ENCODE results near the gene TTC1.

TTC1 gene

DNA sequence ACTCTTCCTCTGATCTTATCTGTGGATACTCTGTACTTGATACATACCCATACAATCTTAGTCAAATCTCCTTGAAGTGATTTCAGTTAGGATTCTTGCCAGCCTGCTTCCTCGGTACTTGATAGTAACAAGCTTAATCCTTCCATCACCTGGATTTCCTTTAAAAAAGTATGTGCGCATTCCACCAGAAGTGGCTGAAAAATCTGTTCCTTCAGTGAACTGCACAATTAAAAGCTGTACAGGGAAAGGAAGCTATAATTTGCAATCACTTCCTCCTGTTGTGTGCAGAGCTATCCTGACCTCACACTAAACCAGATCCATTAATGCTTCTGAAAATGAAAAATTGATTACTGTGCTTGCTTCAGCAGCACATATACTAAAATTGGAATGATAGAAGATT is 63.0 kb downstream of the TTC1 start:
- Histone ChIP-seq H3K36me3 (ENCODE audit: control insufficient read depth, insufficient read depth, low read length) (no peaks in the 10 kb centered on the region), H3K9me3 (ENCODE audit: control insufficient read depth, insufficient read depth, low read length) (no peaks in the 10 kb centered on the region), H3K4me1 (ENCODE audit: control insufficient read depth, insufficient read depth, low read length) (no peaks in the 10 kb centered on the region), H3K9ac (ENCODE audit: low read depth, low read length) (no peak overlapping the region), H3K4me3 (ENCODE audit: low read depth, low read length) (no peak overlapping the region), H3K27me3 (ENCODE audit: control insufficient read depth, insufficient read depth, low read length) (no peaks in the 10 kb centered on the region)

GRCh38 chr5:160075073-160075472 is 66.1 kb downstream of the TTC1 start:
- Histone ChIP-seq H3K4me1 (ENCODE audit: control insufficient read depth, insufficient read depth, low read length) (no peaks in the 10 kb centered on the region), H3K36me3 (ENCODE audit: control insufficient read depth, insufficient read depth, low read length) (no peaks in the 10 kb centered on the region), H3K9ac (ENCODE audit: low read depth, low read length) (no peak overlapping the region), H3K4me3 (ENCODE audit: low read depth, low read length) (no peak overlapping the region), H3K9me3 (ENCODE audit: control insufficient read depth, insufficient read depth, low read length) (no peaks in the 10 kb centered on the region), H3K27me3 (ENCODE audit: control insufficient read depth, insufficient read depth, low read length) (no peaks in the 10 kb centered on the region)

- Histone ChIP-seq H3K9ac (ENCODE audit: low read depth, low read length) (no peak overlapping the region), H3K36me3 (ENCODE audit: control insufficient read depth, insufficient read depth, low read length) (no peaks in the 10 kb centered on the region), H3K9me3 (ENCODE audit: control insufficient read depth, insufficient read depth, low read length) (no peaks in the 10 kb centered on the region), H3K4me1 (ENCODE audit: control insufficient read depth, insufficient read depth, low read length) (no peaks in the 10 kb centered on the region), H3K27me3 (ENCODE audit: control insufficient read depth, insufficient read depth, low read length) (no peaks in the 10 kb centered on the region), H3K4me3 (ENCODE audit: low read depth, low read length) (no peak overlapping the region)
These were observed 68.1 kb downstream of the TTC1 start for GRCh38 chr5:160076997-160077396.

- Histone ChIP-seq H3K4me1 (ENCODE audit: control insufficient read depth, insufficient read depth, low read length) (peaks cover 2% of the 10 kb centered on the region), H3K9me3 (ENCODE audit: control insufficient read depth, insufficient read depth, low read length) (no peaks in the 10 kb centered on the region), H3K9ac (ENCODE audit: low read depth, low read length) (no peak overlapping the region), H3K36me3 (ENCODE audit: control insufficient read depth, insufficient read depth, low read length) (no peaks in the 10 kb centered on the region), H3K4me3 (ENCODE audit: low read depth, low read length) (no peak overlapping the region), H3K27me3 (ENCODE audit: control insufficient read depth, insufficient read depth, low read length) (no peaks in the 10 kb centered on the region)
These were observed 70.8 kb downstream of the TTC1 start for GRCh38 chr5:160079753-160080152.

- Histone ChIP-seq H3K9ac (ENCODE audit: low read depth, low read length) (no peak overlapping the region), H3K4me3 (ENCODE audit: low read depth, low read length) (no peak overlapping the region), H3K36me3 (ENCODE audit: control insufficient read depth, insufficient read depth, low read length) (no peaks in the 10 kb centered on the region), H3K9me3 (ENCODE audit: control insufficient read depth, insufficient read depth, low read length) (no peaks in the 10 kb centered on the region), H3K4me1 (ENCODE audit: control insufficient read depth, insufficient read depth, low read length) (peaks cover 2% of the 10 kb centered on the region), H3K27me3 (ENCODE audit: control insufficient read depth, insufficient read depth, low read length) (no peaks in the 10 kb centered on the region)
These were observed 72.6 kb downstream of the TTC1 start for GRCh38 chr5:160081495-160081894.

DNA sequence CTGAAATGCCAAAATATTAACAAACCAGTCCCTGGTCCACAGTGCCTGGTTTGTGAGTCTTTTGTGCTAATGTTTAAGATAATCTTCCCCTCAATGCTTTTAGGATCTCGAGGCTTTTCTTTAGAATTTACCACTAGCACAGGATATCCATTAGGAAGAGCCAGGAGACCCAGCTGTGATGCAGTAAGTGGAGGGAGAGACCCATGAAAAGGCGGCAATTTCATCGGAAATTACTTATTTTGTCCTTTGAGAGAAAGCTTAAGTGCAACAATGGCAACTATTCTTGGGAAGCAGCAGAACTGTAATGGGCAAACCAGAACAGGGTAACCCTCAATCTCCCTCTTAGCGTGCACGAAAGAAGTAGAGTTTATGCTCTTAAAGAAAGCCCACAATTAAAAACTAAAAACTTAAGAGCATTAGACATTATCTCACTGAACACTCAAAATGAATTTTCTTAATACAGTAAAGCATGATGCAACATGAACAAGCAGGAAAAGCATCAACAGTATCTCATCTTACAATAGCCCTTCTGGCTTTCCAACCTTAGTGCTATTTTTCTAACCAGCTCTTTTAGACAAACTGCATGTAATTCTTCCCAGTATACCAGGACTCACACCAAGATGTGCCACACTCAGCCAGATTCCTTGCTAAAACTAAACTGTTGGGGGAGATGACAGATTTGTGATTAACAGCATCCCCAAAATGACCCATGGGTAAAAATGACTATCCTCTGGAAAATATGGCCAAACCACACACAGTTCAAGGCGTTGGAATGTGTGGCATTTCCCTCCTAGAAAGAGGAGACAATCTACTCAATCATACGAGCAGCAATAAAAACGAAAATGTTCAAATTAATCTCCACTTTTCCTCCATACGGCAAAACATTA is 73.9 kb downstream of the TTC1 start:
- Histone ChIP-seq H3K4me3 (ENCODE audit: low read depth, low read length) (no peak overlapping the region), H3K4me1 (ENCODE audit: control insufficient read depth, insufficient read depth, low read length) (peaks cover 2% of the 10 kb centered on the region), H3K9ac (ENCODE audit: low read depth, low read length) (no peak overlapping the region), H3K36me3 (ENCODE audit: control insufficient read depth, insufficient read depth, low read length) (no peaks in the 10 kb centered on the region), H3K27me3 (ENCODE audit: control insufficient read depth, insufficient read depth, low read length) (no peaks in the 10 kb centered on the region), H3K9me3 (ENCODE audit: control insufficient read depth, insufficient read depth, low read length) (no peaks in the 10 kb centered on the region)

GRCh38 chr5:160083501-160083900 is 74.6 kb downstream of the TTC1 start:
- Histone ChIP-seq H3K4me3 (ENCODE audit: low read depth, low read length) (no peak overlapping the region), H3K4me1 (ENCODE audit: control insufficient read depth, insufficient read depth, low read length) (peaks cover 2% of the 10 kb centered on the region), H3K36me3 (ENCODE audit: control insufficient read depth, insufficient read depth, low read length) (no peaks in the 10 kb centered on the region)

DNA sequence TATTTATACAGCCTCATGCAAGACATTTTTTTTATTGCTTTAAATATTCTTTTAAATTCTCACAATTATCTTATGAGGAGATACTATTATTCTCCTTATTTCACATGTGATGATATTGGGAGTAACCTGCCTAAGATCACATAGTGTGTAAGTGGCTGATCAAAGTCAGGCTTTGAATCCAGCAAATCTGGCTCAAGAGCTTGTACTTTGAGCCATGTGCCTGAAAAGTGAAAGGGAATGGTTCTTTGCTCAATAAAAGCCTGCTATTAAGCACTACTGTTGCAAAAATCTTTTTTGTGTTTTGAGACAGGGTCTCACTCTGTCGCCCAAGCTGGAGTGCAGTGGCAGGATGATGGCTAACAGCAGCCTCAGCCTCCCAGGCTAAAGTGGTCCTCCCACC is 75.2 kb downstream of the TTC1 start:
- peaks cover 2% of the 10 kb centered on the region for H3K4me1 ChIP-seq (ENCODE audit: control insufficient read depth, insufficient read depth, low read length)
- no peak overlapping the region for H3K4me3 ChIP-seq (ENCODE audit: low read depth, low read length)
- H3K27me3 ChIP-seq (ENCODE audit: control insufficient read depth, insufficient read depth, low read length): no peaks in the 10 kb centered on the region
- H3K9ac ChIP-seq (ENCODE audit: low read depth, low read length): no peak overlapping the region
- H3K9me3 ChIP-seq (ENCODE audit: control insufficient read depth, insufficient read depth, low read length): no peaks in the 10 kb centered on the region
- no peaks in the 10 kb centered on the region for H3K36me3 ChIP-seq (ENCODE audit: control insufficient read depth, insufficient read depth, low read length)

More at GRCh38 chr5:160083501-160083900, 74.6 kb downstream of the TTC1 start:
- H3K9me3 ChIP-seq (ENCODE audit: control insufficient read depth, insufficient read depth, low read length): no peaks in the 10 kb centered on the region
- H3K27me3 ChIP-seq (ENCODE audit: control insufficient read depth, insufficient read depth, low read length): no peaks in the 10 kb centered on the region
- H3K9ac ChIP-seq (ENCODE audit: low read depth, low read length): no peak overlapping the region

DNA sequence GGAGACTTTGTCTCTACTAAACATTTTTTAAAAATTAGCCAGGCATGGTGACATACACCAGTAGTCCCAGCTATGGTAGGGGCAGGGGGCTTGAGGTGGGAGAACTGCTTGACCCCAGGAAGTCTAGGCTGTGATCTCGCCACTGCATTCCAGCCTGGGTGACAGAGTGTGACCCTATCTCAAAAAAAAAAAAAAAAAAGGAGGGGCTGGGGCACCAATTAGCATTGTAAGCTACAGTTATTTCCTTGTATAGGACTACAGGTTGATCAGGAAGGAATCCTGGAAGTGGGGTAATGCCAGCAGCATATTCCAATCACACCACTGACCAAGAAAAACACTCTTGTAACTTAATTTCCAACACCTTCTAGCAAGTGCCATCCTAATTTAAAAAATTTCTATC is 78.3 kb downstream of the TTC1 start:
- Histone ChIP-seq H3K27me3 (ENCODE audit: control insufficient read depth, insufficient read depth, low read length) (no peaks in the 10 kb centered on the region), H3K4me3 (ENCODE audit: low read depth, low read length) (no peak overlapping the region), H3K9me3 (ENCODE audit: control insufficient read depth, insufficient read depth, low read length) (no peaks in the 10 kb centered on the region), H3K36me3 (ENCODE audit: control insufficient read depth, insufficient read depth, low read length) (no peaks in the 10 kb centered on the region), H3K4me1 (ENCODE audit: control insufficient read depth, insufficient read depth, low read length) (peaks cover 2% of the 10 kb centered on the region), H3K9ac (ENCODE audit: low read depth, low read length) (no peak overlapping the region)

DNA sequence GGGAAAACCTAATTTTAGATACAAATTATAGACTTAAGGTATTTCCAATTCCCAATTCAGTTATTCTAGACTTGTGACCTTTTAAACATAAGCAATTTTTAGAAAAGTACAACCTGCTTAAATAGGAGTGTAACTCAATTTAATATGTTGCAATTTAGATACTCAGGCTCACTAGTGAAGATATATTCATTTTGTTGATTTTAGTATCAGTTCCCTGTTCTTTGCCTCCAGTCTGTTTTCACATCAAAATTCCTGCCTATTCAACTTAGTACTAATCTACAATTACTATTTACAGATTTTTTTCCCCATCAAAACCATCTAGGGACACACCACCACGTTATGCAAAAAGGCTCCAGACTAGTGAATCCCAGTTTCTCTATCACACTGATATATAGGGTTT is 79.9 kb downstream of the TTC1 start:
- Histone ChIP-seq H3K4me1 (ENCODE audit: control insufficient read depth, insufficient read depth, low read length) (no peaks in the 10 kb centered on the region), H3K4me3 (ENCODE audit: low read depth, low read length) (no peak overlapping the region), H3K27me3 (ENCODE audit: control insufficient read depth, insufficient read depth, low read length) (no peaks in the 10 kb centered on the region), H3K36me3 (ENCODE audit: control insufficient read depth, insufficient read depth, low read length) (peaks cover 10% of the 10 kb centered on the region), H3K9ac (ENCODE audit: low read depth, low read length) (no peak overlapping the region), H3K9me3 (ENCODE audit: control insufficient read depth, insufficient read depth, low read length) (no peaks in the 10 kb centered on the region)

DNA sequence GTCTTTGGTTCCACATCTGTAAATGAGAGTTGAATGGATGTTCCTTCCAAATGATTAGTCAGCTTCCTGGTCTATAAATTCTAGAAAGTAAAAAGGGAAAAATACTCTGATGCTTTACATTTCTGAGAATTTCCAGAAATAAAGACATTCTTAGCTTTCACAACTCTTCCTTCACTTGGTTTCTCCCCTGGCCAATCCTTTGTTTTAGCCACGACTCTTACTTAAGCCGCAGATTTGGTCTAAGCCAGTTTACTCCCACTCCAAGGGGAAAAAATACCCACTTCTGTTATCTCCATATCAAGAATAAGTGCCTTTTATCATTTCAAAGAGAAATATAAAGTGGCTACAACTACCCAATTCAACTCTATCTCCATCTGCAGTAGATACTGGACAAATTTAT is 80.6 kb downstream of the TTC1 start:
- H3K27me3 ChIP-seq (ENCODE audit: control insufficient read depth, insufficient read depth, low read length): no peaks in the 10 kb centered on the region
- no peak overlapping the region for H3K9ac ChIP-seq (ENCODE audit: low read depth, low read length)
- peaks cover 10% of the 10 kb centered on the region for H3K36me3 ChIP-seq (ENCODE audit: control insufficient read depth, insufficient read depth, low read length)
- no peak overlapping the region for H3K4me3 ChIP-seq (ENCODE audit: low read depth, low read length)
- no peaks in the 10 kb centered on the region for H3K4me1 ChIP-seq (ENCODE audit: control insufficient read depth, insufficient read depth, low read length)
- no peaks in the 10 kb centered on the region for H3K9me3 ChIP-seq (ENCODE audit: control insufficient read depth, insufficient read depth, low read length)

DNA sequence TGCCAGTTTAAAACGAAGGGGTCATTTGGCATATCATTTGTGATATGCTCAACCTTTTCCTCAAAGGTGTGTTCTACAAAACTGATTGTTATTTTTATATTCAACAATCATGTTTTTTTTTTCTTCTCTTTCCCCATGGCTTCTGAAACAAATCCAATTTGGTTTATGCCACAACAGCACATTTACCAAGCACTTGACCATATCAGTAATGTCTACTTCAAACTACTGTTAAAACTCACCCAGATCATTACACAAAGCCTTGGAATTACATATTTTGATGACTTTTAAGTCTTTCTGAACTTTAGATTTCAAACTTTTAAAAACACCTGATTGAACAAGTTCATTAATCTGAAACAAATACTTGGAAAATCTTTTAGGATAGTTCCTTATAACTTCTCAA is 81.1 kb downstream of the TTC1 start:
- H3K4me3 ChIP-seq (ENCODE audit: low read depth, low read length): no peak overlapping the region

More for the DNA sequence above, 81.1 kb downstream of the TTC1 start:
- H3K27me3 ChIP-seq (ENCODE audit: control insufficient read depth, insufficient read depth, low read length): no peaks in the 10 kb centered on the region
- H3K4me1 ChIP-seq (ENCODE audit: control insufficient read depth, insufficient read depth, low read length): no peaks in the 10 kb centered on the region
- no peak overlapping the region for H3K9ac ChIP-seq (ENCODE audit: low read depth, low read length)
- peaks cover 10% of the 10 kb centered on the region for H3K36me3 ChIP-seq (ENCODE audit: control insufficient read depth, insufficient read depth, low read length)
- H3K9me3 ChIP-seq (ENCODE audit: control insufficient read depth, insufficient read depth, low read length): no peaks in the 10 kb centered on the region

All from iPS-15b (cell line).